Measurements from ENCODE around the gene MKRN2OS.

The MKRN2OS gene

DNA sequence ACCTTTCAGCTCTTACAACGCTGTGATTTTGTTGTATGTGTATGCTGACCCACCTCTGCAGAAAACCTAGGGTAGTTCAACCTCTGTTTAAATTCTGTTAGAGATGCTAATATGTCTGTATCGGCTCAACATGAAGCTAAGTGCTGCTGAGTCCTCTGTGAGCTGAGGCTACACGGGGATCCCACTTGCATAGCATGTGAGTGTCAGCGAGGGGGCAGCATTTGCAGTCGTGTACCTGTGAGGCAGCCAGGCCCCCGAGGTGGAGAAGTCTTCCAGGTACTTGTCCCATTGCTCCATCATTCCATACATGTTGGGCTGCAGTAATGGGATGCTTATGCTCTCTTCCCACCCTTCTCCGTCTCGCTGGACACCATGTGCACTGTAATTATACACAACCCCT lies 3.7 kb downstream of the MKRN2OS start:
- Histone ChIP-seq H3K36me3 (ENCODE audit: insufficient read depth, low read length) (peaks cover 21% of the 10 kb centered on the region; the same call in 1 of the 2 replicates), H3K9ac (ENCODE audit: low read depth, low read length) (no peak overlapping the region), H3K4me3 (ENCODE audit: low read depth in 1 of 2, low read length in 2 of 2) (no peak overlapping the region), H4K20me1 (ENCODE audit: insufficient read depth, low read length) (no peaks in the 10 kb centered on the region), H3K9me3 (ENCODE audit: insufficient read depth, low read length, severe bottlenecking) (no peaks in the 10 kb centered on the region), H3K27ac (ENCODE audit: low read length) (no peak overlapping the region), H3K79me2 (ENCODE audit: insufficient read depth, low read length) (no peaks in the 10 kb centered on the region), H3K4me2 (ENCODE audit: insufficient read depth, low read length) (no peak overlapping the region), H2AFZ (ENCODE audit: low read depth, low read length) (no peak overlapping the region), H3K4me1 (ENCODE audit: insufficient read depth, low read length) (no peaks in the 10 kb centered on the region), H3K27me3 (ENCODE audit: insufficient read depth, low read length, poor library complexity) (no peaks in the 10 kb centered on the region)
- TF ChIP-seq EZH2 (IDR thresholded peaks at IDR 0.05; ENCODE audit: borderline replicate concordance, low read depth, low read length, severe bottlenecking) = no peak
- TF ChIP-seq, protein P1, sequence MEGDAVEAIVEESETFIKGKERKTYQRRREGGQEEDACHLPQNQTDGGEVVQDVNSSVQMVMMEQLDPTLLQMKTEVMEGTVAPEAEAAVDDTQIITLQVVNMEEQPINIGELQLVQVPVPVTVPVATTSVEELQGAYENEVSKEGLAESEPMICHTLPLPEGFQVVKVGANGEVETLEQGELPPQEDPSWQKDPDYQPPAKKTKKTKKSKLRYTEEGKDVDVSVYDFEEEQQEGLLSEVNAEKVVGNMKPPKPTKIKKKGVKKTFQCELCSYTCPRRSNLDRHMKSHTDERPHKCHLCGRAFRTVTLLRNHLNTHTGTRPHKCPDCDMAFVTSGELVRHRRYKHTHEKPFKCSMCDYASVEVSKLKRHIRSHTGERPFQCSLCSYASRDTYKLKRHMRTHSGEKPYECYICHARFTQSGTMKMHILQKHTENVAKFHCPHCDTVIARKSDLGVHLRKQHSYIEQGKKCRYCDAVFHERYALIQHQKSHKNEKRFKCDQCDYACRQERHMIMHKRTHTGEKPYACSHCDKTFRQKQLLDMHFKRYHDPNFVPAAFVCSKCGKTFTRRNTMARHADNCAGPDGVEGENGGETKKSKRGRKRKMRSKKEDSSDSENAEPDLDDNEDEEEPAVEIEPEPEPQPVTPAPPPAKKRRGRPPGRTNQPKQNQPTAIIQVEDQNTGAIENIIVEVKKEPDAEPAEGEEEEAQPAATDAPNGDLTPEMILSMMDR (IDR thresholded peaks at IDR 0.05; ENCODE audit: borderline replicate concordance, extremely low read depth, low read length, poor library complexity, severe bottlenecking) = no peak
- DNase-seq = no peak
- no peak for ATAC-seq (ENCODE audit: insufficient read depth, low read depth)

- Histone ChIP-seq H3K9ac (ENCODE audit: low read depth, low read length) (no peak overlapping the region), H3K79me2 (ENCODE audit: insufficient read depth, low read length) (no peaks in the 10 kb centered on the region), H2AFZ (ENCODE audit: low read depth, low read length) (no peak overlapping the region), H4K20me1 (ENCODE audit: insufficient read depth, low read length) (no peaks in the 10 kb centered on the region), H3K4me1 (ENCODE audit: insufficient read depth, low read length) (no peaks in the 10 kb centered on the region), H3K4me3 (ENCODE audit: low read depth in 1 of 2, low read length in 2 of 2) (no peak overlapping the region), H3K4me2 (ENCODE audit: insufficient read depth, low read length) (no peak overlapping the region), H3K27me3 (ENCODE audit: insufficient read depth, low read length, poor library complexity) (no peaks in the 10 kb centered on the region), H3K27ac (ENCODE audit: low read length) (no peak overlapping the region), H3K36me3 (ENCODE audit: insufficient read depth, low read length) (peaks cover 46% of the 10 kb centered on the region; the same call in 1 of the 2 replicates), H3K9me3 (ENCODE audit: insufficient read depth, low read length, severe bottlenecking) (no peaks in the 10 kb centered on the region)
- no peak for ATAC-seq (ENCODE audit: insufficient read depth, low read depth)
- no peak for TF ChIP-seq EZH2 (IDR thresholded peaks at IDR 0.05; ENCODE audit: borderline replicate concordance, low read depth, low read length, severe bottlenecking)
- TF ChIP-seq, protein P1 (IDR thresholded peaks at IDR 0.05; ENCODE audit: borderline replicate concordance, extremely low read depth, low read length, poor library complexity, severe bottlenecking) = peak; percentile 41
- DNase-seq = no peak
These were observed 8.9 kb downstream of the MKRN2OS start for GRCh38 chr3:12536423-12536822.

- Histone ChIP-seq H2AFZ (ENCODE audit: low read depth, low read length) (no peak overlapping the region), H3K4me1 (ENCODE audit: insufficient read depth, low read length) (no peaks in the 10 kb centered on the region), H3K36me3 (ENCODE audit: insufficient read depth, low read length) (peaks cover 56% of the 10 kb centered on the region), H3K4me2 (ENCODE audit: insufficient read depth, low read length) (no peak overlapping the region), H4K20me1 (ENCODE audit: insufficient read depth, low read length) (no peaks in the 10 kb centered on the region), H3K9me3 (ENCODE audit: insufficient read depth, low read length, severe bottlenecking) (no peaks in the 10 kb centered on the region), H3K27me3 (ENCODE audit: insufficient read depth, low read length, poor library complexity) (no peaks in the 10 kb centered on the region), H3K27ac (ENCODE audit: low read length) (no peak overlapping the region), H3K9ac (ENCODE audit: low read depth, low read length) (no peak overlapping the region), H3K79me2 (ENCODE audit: insufficient read depth, low read length) (no peaks in the 10 kb centered on the region), H3K4me3 (ENCODE audit: low read depth in 1 of 2, low read length in 2 of 2) (no peak overlapping the region)
- TF ChIP-seq, protein P1 (IDR thresholded peaks at IDR 0.05; ENCODE audit: borderline replicate concordance, extremely low read depth, low read length, poor library complexity, severe bottlenecking) = no peak
- TF ChIP-seq EZH2 (IDR thresholded peaks at IDR 0.05; ENCODE audit: borderline replicate concordance, low read depth, low read length, severe bottlenecking) = no peak
- DNase-seq (no peak), ATAC-seq (ENCODE audit: insufficient read depth, low read depth) (no peak)
These were observed 13.1 kb downstream of the MKRN2OS start for GRCh38 chr3:12532182-12532581.

DNA sequence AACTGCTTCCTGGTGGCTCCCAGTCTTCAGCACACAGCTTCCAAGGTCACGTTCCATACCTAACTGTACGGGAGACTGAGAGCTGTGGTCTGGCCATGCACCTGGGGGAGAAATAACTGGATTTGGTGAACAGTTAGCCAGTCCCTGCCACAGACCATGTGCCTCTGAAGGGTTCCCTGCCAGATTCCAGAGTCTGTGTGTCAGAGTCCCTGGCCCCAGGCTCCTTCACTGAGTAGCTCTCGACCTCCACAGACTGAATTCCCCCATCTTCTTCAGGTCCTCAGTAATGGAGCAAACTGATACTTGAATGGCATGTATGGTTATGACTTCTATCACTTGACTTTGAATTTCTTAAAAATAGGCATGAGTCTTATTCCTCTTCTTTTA lies 17.5 kb downstream of the MKRN2OS start:
- no peak for DNase-seq
- Histone ChIP-seq H2AFZ (ENCODE audit: low read depth, low read length) (no peak overlapping the region), H3K27ac (ENCODE audit: low read length) (no peak overlapping the region), H3K9me3 (ENCODE audit: insufficient read depth, low read length, severe bottlenecking) (no peaks in the 10 kb centered on the region), H3K9ac (ENCODE audit: low read depth, low read length) (no peak overlapping the region), H3K4me2 (ENCODE audit: insufficient read depth, low read length) (no peak overlapping the region), H3K4me1 (ENCODE audit: insufficient read depth, low read length) (no peaks in the 10 kb centered on the region), H3K79me2 (ENCODE audit: insufficient read depth, low read length) (no peaks in the 10 kb centered on the region), H3K36me3 (ENCODE audit: insufficient read depth, low read length) (peaks cover 74% of the 10 kb centered on the region), H3K4me3 (ENCODE audit: low read depth in 1 of 2, low read length in 2 of 2) (no peak overlapping the region), H4K20me1 (ENCODE audit: insufficient read depth, low read length) (no peaks in the 10 kb centered on the region), H3K27me3 (ENCODE audit: insufficient read depth, low read length, poor library complexity) (no peaks in the 10 kb centered on the region)
- no peak for TF ChIP-seq EZH2 (IDR thresholded peaks at IDR 0.05; ENCODE audit: borderline replicate concordance, low read depth, low read length, severe bottlenecking)
- TF ChIP-seq, protein P1 (IDR thresholded peaks at IDR 0.05; ENCODE audit: borderline replicate concordance, extremely low read depth, low read length, poor library complexity, severe bottlenecking) = no peak
- no peak for ATAC-seq (ENCODE audit: insufficient read depth, low read depth)
